ENCODE data around the gene PRDM8. TPM values are rescaled to one million over a fixed set of nuclear protein-coding genes. Genes with fewer than 3 reads are reported as not detected.

PRDM8 gene
- total RNA-seq: 10 to 100 TPM in 1 of 3 donors, 1 to 10 TPM in 1, under 1 TPM in 1; 0.41 to 10.1 (median 2.9) TPM
- long read RNA-seq, donor 1, partial matches to known transcripts: 8 of 10 reads
- long read RNA-seq, donor 1, other reads (novel, unspliced or antisense): 2 of 10 reads
- long read RNA-seq, donor 2: 0 reads

- no peak for TF ChIP-seq CTCF (IDR thresholded peaks at IDR 0.05)
- no peaks in the 10 kb centered on the region for H3K36me3 ChIP-seq (ENCODE audit: low read depth)
- peaks cover 12% of the 10 kb centered on the region for H3K4me1 ChIP-seq (ENCODE audit: low read depth)
- DNase-seq: no peak
- no peaks in the 10 kb centered on the region for H3K9me3 ChIP-seq
- no peak within 1 kb of the TSS for H3K4me3 ChIP-seq
- intact Hi-C loops (cut with DNase I, micrococcal nuclease): no loop called here
- ATAC-seq: peak; percentile 18
Observed at GRCh38 chr4:80196922-80197573, at the start of gene PRDM8. Gene PRDM8, plus strand, starts transcription at chr4:80197503. Its CDS starts 2,578 bp downstream, at chr4:80200081.

- no peak for TF ChIP-seq CTCF (IDR thresholded peaks at IDR 0.05)
- H3K4me1 ChIP-seq (ENCODE audit: low read depth): no peaks in the 10 kb centered on the region
- H3K4me3 ChIP-seq: no peak overlapping the region
- no peak for ATAC-seq
- H3K9me3 ChIP-seq: no peaks in the 10 kb centered on the region
- H3K36me3 ChIP-seq (ENCODE audit: low read depth): no peaks in the 10 kb centered on the region
- DNase-seq: no peak
- intact Hi-C loops (cut with DNase I, micrococcal nuclease): no loop called here
Observed at GRCh38 chr4:80150387-80151180, 46.7 kb upstream of the PRDM8 start.

GRCh38 chr4:80151981-80152380, 45.3 kb upstream of the PRDM8 start:
- intact Hi-C loops (cut with DNase I, micrococcal nuclease): no loop called here
- ATAC-seq (no peak), DNase-seq (no peak)
- no peaks in the 10 kb centered on the region for H3K36me3 ChIP-seq (ENCODE audit: low read depth)
- H3K4me3 ChIP-seq: no peak overlapping the region
- no peaks in the 10 kb centered on the region for H3K4me1 ChIP-seq (ENCODE audit: low read depth)
- no peaks in the 10 kb centered on the region for H3K9me3 ChIP-seq
- TF ChIP-seq CTCF (IDR thresholded peaks at IDR 0.05): no peak

GRCh38 chr4:80153874-80154544, 43.3 kb upstream of the PRDM8 start:
- no peaks in the 10 kb centered on the region for H3K36me3 ChIP-seq (ENCODE audit: low read depth)
- no peaks in the 10 kb centered on the region for H3K9me3 ChIP-seq
- DNase-seq (no peak), ATAC-seq (no peak)
- H3K4me1 ChIP-seq (ENCODE audit: low read depth): no peaks in the 10 kb centered on the region
- TF ChIP-seq CTCF (IDR thresholded peaks at IDR 0.05): no peak
- intact Hi-C loops (cut with DNase I, micrococcal nuclease): no loop called here
- H3K4me3 ChIP-seq: no peak overlapping the region

- DNase-seq: no peak
Observed at GRCh38 chr4:80154545-80154933, 42.8 kb upstream of the PRDM8 start.

More at GRCh38 chr4:80154545-80154933, 42.8 kb upstream of the PRDM8 start:
- Histone ChIP-seq H3K36me3 (ENCODE audit: low read depth) (no peaks in the 10 kb centered on the region), H3K4me3 (no peak overlapping the region), H3K9me3 (no peaks in the 10 kb centered on the region), H3K4me1 (ENCODE audit: low read depth) (no peaks in the 10 kb centered on the region)
- intact Hi-C loops (cut with DNase I, micrococcal nuclease): no loop called here
- TF ChIP-seq CTCF (IDR thresholded peaks at IDR 0.05): no peak
- no peak for ATAC-seq
